Tibial nerve (tissue), 4 donors: ENCODE results near the gene COX6B1. TPM values are rescaled to one million over a fixed set of nuclear protein-coding genes. Genes with fewer than 3 reads are reported as not detected.
"Not testable (repeated sequence)": the region's sequence is repeated elsewhere in the genome, so short reads cannot be mapped to it uniquely, and the experiment has no call there.

Source experiments
- DNase-seq, 2 donors: peaks; one replicate each; pipeline ENCODE4 v3.0.0-alpha.2; 2019; ENCODE audit warnings: low spot score in 2 of 2
- H3K27ac ChIP-seq, 4 donors: fragments of 200-600 bp; sonication (generic) in 3 of 4; one replicate each; pipeline ENCODE4 v1.5.1; 2017 to 2019; ENCODE audit warnings: mild to moderate bottlenecking in 1 of 4
- H3K27me3 ChIP-seq, 2 donors: fragments of 200-600 bp; sonication (generic) in 1 of 2; one replicate each; pipeline versions ENCODE4 v1.5.1 to v1.6.0; 2017 to 2019
- H3K36me3 ChIP-seq, 3 donors: fragments of 200-600 bp; sonication (generic); one replicate each; pipeline ENCODE4 v1.5.1; 2018 to 2019
- H3K4me1 ChIP-seq, 4 donors: fragments of 200-600 bp; sonication (generic) in 3 of 4; one replicate each; pipeline ENCODE4 v1.5.1; 2017 to 2019
- H3K4me3 ChIP-seq, 4 donors: fragments of 200-600 bp; sonication (generic) in 3 of 4; one replicate each; pipeline ENCODE4 v1.5.1; 2017 to 2019; ENCODE audit warnings: mild to moderate bottlenecking in 1 of 4, moderate library complexity in 1 of 4
- H3K9me3 ChIP-seq, 4 donors: fragments of 200-600 bp; sonication (generic) in 3 of 4; one replicate each; pipeline ENCODE4 v1.5.1; 2017 to 2019
- CTCF ChIP-seq, 5 experiments: fragments of 200-600 bp in 3 of 5; fragments of 450-650 bp in 2 of 5; sonication (generic) in 3 of 5; IDR thresholded peaks; one replicate each; pipeline ENCODE4 v1.5.1; 2016 to 2019; ENCODE audit warnings: antibody characterized with exemption in 5 of 5, mild to moderate bottlenecking in 3 of 5, moderate library complexity in 2 of 5
- EP300 ChIP-seq, 2 donors: sonication (generic); formaldehyde crosslinking; IDR thresholded peaks; one replicate each; pipeline ENCODE4 v1.6.1; 2017; ENCODE audit warnings: antibody characterized with exemption in 2 of 2, mild to moderate bottlenecking in 1 of 2
- POLR2A ChIP-seq, 2 donors: fragments of 450-650 bp; IDR thresholded peaks; one replicate each; pipeline ENCODE4 v1.6.1; 2017; ENCODE audit warnings: antibody characterized with exemption in 2 of 2, mild to moderate bottlenecking in 2 of 2, moderate library complexity in 2 of 2
- WGBS, 2 donors: methylation state at CpG; one replicate each; pipeline ENCODE4 v1.1.5; 2018; 5-methylcytosine and 5-hydroxymethylcytosine counted together
- total RNA-seq, 4 donors: library from RNA; depleted of rRNA; stranded (reverse); fragments of >200 nt; gene quantifications; one replicate each; pipeline ENCODE4 v1.1.0, GENCODE V29; 2016

COX6B1 gene, protein sequence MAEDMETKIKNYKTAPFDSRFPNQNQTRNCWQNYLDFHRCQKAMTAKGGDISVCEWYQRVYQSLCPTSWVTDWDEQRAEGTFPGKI
- total RNA-seq = 100 to 1,000 TPM; 293 to 338 (median 316) TPM

- peaks cover 0 to 53% (median 11%) of the 10 kb centered on the region in 4 donors for H3K4me1 ChIP-seq
- H3K36me3 ChIP-seq = peaks cover 0 to 35% (median 3%) of the 10 kb centered on the region in 3 donors
- H3K9me3 ChIP-seq = no peaks in the 10 kb centered on the region
- TF ChIP-seq POLR2A (IDR thresholded peaks at IDR 0.05) (peak in 1 of 2 donors; percentile 61), EP300 (IDR thresholded peaks at IDR 0.05) (peak in 1 of 2 donors; percentile 83), CTCF (IDR thresholded peaks at IDR 0.05) (no peak)
- 1% methylated on average over 27 to 46 of the region's 46 CpGs for WGBS, 2 donors
- peak within 1 kb of the TSS; percentile 80 to 93 (median 87) for H3K27ac ChIP-seq
- no peaks in the 10 kb centered on the region for H3K27me3 ChIP-seq
- peak; percentile 83 to 91 for DNase-seq
- H3K4me3 ChIP-seq = peak within 1 kb of the TSS; percentile 64 to 91 (median 77)
Measured at GRCh38 chr19:35648017-35648961, at the start of gene COX6B1. TSS of gene COX6B1 (plus strand) at chr19:35648323. CDS start at chr19:35651244, 2,921 bp downstream.

DNA sequence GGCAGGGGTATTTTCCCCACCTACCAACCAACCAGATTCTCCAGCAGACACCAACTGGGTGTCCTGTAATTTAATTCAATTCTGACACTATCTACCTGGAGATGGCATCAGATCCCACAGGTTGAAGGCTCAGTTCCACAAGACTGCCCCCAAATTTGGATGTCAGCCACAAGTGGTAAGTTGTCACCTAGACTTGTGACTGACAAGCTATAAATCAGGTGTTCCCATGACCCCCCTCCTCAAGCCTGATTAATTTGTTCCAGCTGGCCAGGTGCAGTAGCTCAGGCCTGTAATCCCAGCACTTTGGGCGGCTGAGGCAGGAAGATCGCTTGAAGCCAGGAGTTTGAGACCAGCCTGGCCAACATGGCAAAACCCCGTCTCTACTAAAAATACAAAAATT is 46.2 kb upstream of the COX6B1 start:
- H3K4me1 ChIP-seq = no peaks in the 10 kb centered on the region
- no peaks in the 10 kb centered on the region for H3K27me3 ChIP-seq
- H3K4me3 ChIP-seq = no peak overlapping the region
- no peak for DNase-seq
- WGBS, 2 donors = 71 to 86% methylated on average over 3 of the region's 3 CpGs
- no peaks in the 10 kb centered on the region for H3K36me3 ChIP-seq
- H3K27ac ChIP-seq = no peak overlapping the region
- no peak for TF ChIP-seq POLR2A (IDR thresholded peaks at IDR 0.05)
- no peak for TF ChIP-seq CTCF (IDR thresholded peaks at IDR 0.05)
- no peak for TF ChIP-seq EP300 (IDR thresholded peaks at IDR 0.05)
- peaks cover 0 to 3% (median 0%) of the 10 kb centered on the region in 4 donors for H3K9me3 ChIP-seq

- not testable (repeated sequence) for DNase-seq, H3K27me3 ChIP-seq, H3K36me3 ChIP-seq, H3K4me3 ChIP-seq, H3K27ac ChIP-seq, H3K4me1 ChIP-seq
- WGBS, 2 donors = 77 to 79% methylated on average over 4 of the region's 4 CpGs
- peaks cover 0 to 20% (median 0%) of the 10 kb centered on the region in 4 donors for H3K9me3 ChIP-seq
Measured at GRCh38 chr19:35604436-35604835, 43.7 kb upstream of the COX6B1 start.

DNA sequence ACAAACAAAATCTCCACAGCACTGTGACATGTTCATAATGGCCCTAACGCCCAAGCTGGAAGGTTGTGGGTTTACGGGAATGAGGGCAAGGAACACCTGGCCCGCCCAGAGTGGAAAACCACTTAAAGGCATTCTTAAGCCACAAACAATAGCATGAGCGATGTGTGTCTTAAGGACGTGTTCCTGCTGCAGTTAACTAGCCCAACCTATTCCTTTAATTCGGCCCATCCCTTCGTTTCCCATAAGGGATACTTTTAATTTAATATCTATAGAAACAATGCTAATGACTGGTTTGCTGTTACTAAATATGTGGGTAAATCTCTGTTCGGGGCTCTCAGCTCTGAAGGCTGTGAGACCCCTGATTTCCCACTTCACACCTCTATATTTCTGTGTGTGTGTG is 41.0 kb upstream of the COX6B1 start:
- not testable (repeated sequence) for H3K4me3 ChIP-seq, H3K27ac ChIP-seq, H3K4me1 ChIP-seq, DNase-seq, H3K36me3 ChIP-seq, H3K27me3 ChIP-seq
- 86 to 90% methylated on average over 8 of the region's 8 CpGs for WGBS, 2 donors
- peaks cover 0 to 20% (median 0%) of the 10 kb centered on the region in 4 donors for H3K9me3 ChIP-seq

GRCh38 chr19:35607661-35608060 is 40.5 kb upstream of the COX6B1 start:
- TF ChIP-seq EP300 (IDR thresholded peaks at IDR 0.05) (no peak), CTCF (IDR thresholded peaks at IDR 0.05) (no peak), POLR2A (IDR thresholded peaks at IDR 0.05) (no peak)
- Histone ChIP-seq H3K36me3 (no peaks in the 10 kb centered on the region), H3K27me3 (no peaks in the 10 kb centered on the region), H3K4me3 (no peak overlapping the region), H3K4me1 (peaks cover 0 to 8% (median 5%) of the 10 kb centered on the region in 4 donors), H3K27ac (no peak overlapping the region), H3K9me3 (peaks cover 0 to 20% (median 0%) of the 10 kb centered on the region in 4 donors)
- DNase-seq = no peak
- 77 to 81% methylated on average over 3 of the region's 3 CpGs for WGBS, 2 donors

DNA sequence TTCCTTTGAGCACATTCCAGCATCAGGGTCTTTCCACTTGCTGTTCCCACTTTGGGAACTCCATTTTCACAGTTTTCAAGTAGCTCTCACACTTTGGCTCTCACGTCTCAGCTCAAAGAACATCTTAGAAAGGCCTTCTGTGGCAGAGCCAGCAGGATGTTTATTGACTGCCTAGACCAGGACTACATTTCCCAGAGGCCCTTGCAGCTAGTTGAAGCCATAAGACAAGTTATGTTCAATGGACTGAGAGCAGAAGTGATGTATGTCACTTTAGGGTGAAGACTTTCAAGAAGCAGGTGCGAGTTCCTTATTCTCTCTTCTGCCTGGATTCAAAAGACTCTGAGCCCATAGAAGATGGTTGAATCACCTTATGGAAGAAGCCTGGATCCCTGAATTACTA is 39.9 kb upstream of the COX6B1 start:
- no peak for TF ChIP-seq EP300 (IDR thresholded peaks at IDR 0.05)
- no peak for TF ChIP-seq POLR2A (IDR thresholded peaks at IDR 0.05)
- no peak for TF ChIP-seq CTCF (IDR thresholded peaks at IDR 0.05)
- Histone ChIP-seq H3K4me1 (peaks cover 0 to 13% (median 7%) of the 10 kb centered on the region in 4 donors), H3K27me3 (no peaks in the 10 kb centered on the region), H3K9me3 (peaks cover 0 to 20% (median 0%) of the 10 kb centered on the region in 4 donors), H3K36me3 (no peaks in the 10 kb centered on the region), H3K27ac (no peak overlapping the region), H3K4me3 (no peak overlapping the region)
- WGBS, 2 donors = 72 to 80% methylated on average over 2 of the region's 2 CpGs
- no peak for DNase-seq
